GM20000 (cell line): ENCODE measurements around the gene MAP4.

Experiments used
- DNase-seq: peaks from one replicate; pipeline ENCODE4 v3.0.0; 2012; ENCODE audit warnings: low spot score
- TF ChIP-seq, protein P1 (sequence below): IDR thresholded peaks from 2 replicates; pipeline ENCODE4 v1.5.1; 2012; ENCODE audit warnings: mild to moderate bottlenecking, control low read depth; ENCODE audit errors: extremely low read depth, missing control alignments

MAP4 gene

DNA sequence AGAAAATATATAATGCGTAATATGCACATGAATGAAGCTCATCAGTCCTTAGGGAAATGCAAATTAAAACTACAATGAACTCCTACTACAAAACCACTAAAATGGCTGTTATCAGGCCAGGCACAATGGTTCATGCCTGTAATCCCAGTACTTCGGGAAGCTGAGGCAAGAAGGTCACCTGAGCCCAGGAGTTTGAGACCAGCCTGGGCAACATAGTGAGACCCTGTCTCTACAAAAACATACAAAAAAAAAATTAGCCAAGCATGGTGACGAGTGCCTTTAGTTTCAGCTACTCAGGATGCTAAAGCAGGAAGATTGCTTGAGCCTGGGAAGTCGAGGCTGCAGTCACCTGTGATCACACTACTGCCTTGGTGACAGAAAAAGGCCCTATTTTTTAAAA lies 85.2 kb downstream of the MAP4 start:
- no peak for DNase-seq
- TF ChIP-seq, protein P1, sequence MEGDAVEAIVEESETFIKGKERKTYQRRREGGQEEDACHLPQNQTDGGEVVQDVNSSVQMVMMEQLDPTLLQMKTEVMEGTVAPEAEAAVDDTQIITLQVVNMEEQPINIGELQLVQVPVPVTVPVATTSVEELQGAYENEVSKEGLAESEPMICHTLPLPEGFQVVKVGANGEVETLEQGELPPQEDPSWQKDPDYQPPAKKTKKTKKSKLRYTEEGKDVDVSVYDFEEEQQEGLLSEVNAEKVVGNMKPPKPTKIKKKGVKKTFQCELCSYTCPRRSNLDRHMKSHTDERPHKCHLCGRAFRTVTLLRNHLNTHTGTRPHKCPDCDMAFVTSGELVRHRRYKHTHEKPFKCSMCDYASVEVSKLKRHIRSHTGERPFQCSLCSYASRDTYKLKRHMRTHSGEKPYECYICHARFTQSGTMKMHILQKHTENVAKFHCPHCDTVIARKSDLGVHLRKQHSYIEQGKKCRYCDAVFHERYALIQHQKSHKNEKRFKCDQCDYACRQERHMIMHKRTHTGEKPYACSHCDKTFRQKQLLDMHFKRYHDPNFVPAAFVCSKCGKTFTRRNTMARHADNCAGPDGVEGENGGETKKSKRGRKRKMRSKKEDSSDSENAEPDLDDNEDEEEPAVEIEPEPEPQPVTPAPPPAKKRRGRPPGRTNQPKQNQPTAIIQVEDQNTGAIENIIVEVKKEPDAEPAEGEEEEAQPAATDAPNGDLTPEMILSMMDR = no peak

DNA sequence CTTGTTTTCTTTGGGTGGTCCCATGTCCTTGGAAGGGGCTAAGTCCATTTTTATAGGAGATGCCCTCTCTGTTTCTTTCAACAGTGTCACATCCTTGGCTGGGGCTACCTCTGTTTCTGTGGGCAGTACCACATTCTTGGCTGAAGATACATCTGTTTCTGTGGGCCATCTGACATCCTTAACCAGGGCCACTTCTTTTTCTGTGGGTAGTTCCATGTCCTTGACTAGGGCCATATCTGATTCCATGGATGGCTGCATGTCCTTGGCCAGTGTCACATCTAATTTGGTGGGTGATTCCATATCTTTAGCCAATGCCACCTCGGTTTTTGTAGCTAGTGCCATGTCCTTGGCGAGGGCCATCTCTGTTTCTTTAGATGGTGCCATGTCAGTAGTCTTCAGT lies 99.5 kb downstream of the MAP4 start:
- TF ChIP-seq, protein P1 = no peak
- DNase-seq = no peak

- no peak for DNase-seq
- TF ChIP-seq, protein P1 = no peak
These were observed 100.0 kb downstream of the MAP4 start for GRCh38 chr3:47916201-47916600.

DNA sequence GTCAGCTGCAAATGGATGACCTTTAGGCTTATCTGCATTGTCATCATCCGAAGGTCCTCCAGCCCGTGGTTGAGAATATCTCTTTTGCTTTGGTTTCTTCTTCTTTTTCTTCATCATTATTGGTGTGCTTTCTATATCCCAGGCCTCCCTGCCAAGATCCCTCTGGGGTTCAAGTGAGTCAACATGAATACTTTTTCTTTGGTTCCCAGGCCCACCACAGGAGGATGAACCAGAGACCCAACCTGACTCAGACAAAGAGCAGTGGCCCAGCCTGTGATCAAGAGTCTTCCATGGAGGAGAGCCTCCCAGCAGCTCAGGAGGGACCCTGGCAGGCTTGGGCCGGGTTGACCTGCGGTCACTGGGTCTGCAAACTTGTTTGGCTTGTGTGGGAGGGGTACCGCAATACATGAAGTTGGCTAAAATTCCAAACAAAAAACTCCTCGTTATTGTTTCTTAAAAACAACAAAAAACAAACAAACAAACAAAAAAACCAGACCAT lies 104.2 kb downstream of the MAP4 start:
- DNase-seq = no peak
- TF ChIP-seq, protein P1 = no peak

DNA sequence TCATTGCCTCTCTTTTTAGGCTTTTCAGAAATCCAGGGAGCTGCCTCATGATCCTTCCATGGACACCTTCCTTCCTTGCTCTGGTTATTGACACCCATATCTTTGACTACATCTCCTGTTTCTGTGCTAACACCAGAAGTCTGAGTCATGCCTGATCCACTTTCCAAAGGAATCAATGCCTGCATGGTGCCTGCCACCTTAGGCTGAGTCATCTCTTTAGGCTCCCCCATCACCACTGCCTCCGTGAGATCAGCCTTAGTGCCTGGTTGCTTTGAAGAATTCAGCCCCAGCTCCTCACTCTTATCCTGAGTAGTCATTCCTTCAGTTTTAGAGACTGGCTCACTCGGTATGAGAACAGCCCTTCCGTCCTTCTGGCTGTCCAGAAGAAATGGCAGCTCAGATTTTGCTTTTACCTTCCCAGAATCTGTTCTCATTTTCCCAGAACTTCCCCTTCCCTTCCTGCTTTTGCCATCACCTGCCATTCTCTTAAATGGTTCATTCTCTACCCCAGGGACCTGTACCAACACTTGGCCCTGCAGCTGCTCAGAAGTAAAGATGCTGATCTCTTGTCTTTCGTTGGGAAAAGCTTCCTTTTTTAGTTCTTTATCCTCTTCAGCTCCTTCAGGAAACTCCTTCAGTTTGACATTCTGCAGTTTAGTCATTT lies 105.3 kb downstream of the MAP4 start:
- TF ChIP-seq, protein P1 = no peak
- DNase-seq = no peak

- DNase-seq = no peak
- TF ChIP-seq, protein P1 = no peak
These were observed 106.0 kb downstream of the MAP4 start for GRCh38 chr3:47910233-47910632.

DNA sequence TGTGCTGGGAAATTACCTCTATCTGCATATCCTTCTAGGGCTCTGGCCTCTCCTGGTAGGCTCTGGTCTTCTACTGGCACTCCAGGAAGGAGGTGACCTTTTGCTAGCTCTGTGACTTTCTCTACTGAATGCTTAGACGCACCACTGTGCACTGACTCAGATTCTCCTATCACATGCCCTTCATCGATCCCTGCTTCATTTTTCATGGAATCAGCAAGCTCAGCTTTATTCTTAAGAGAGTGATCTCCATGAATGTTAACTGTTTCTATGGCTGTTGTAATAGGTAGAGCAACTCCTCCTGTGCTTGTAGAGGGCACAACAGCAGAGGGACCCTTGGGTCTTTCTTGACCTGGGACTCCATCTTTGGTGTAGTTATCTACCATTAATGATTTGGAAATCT lies 106.6 kb downstream of the MAP4 start:
- TF ChIP-seq, protein P1 = no peak
- no peak for DNase-seq
